Astrocyte of the spinal cord (primary cell): ENCODE measurements around the gene SOX3.
A peak's percentile ranks its signal among the peaks of the same experiment; 100 is the strongest.

Experiments used
- DNase-seq: peaks from one replicate; pipeline ENCODE4 v3.0.0; 2011; ENCODE audit warnings: low read depth, low spot score
- H3K4me3 ChIP-seq: 2 replicates; pipeline ENCODE4 v1.5.1; 2011; ENCODE audit warnings: low read depth, mild to moderate bottlenecking, low read length, moderate library complexity
- in situ Hi-C: cut with HindIII; loops from 2 replicates; pipeline ENCODE4 v1.10.0; 2017; ENCODE audit warnings: low sequenced_read_pairs
- TF ChIP-seq, protein P1 (sequence below): IDR thresholded peaks from 2 replicates; pipeline ENCODE4 v1.5.1; 2012; ENCODE audit warnings: low read depth, mild to moderate bottlenecking, low read length, inconsistent platforms

The SOX3 gene

GRCh38 chrX:140507223-140507981 is 2.5 kb upstream of the SOX3 start:
- no peak overlapping the region for H3K4me3 ChIP-seq
- no peak for DNase-seq
- in situ Hi-C loops, result no loop called here
- TF ChIP-seq, protein P1, sequence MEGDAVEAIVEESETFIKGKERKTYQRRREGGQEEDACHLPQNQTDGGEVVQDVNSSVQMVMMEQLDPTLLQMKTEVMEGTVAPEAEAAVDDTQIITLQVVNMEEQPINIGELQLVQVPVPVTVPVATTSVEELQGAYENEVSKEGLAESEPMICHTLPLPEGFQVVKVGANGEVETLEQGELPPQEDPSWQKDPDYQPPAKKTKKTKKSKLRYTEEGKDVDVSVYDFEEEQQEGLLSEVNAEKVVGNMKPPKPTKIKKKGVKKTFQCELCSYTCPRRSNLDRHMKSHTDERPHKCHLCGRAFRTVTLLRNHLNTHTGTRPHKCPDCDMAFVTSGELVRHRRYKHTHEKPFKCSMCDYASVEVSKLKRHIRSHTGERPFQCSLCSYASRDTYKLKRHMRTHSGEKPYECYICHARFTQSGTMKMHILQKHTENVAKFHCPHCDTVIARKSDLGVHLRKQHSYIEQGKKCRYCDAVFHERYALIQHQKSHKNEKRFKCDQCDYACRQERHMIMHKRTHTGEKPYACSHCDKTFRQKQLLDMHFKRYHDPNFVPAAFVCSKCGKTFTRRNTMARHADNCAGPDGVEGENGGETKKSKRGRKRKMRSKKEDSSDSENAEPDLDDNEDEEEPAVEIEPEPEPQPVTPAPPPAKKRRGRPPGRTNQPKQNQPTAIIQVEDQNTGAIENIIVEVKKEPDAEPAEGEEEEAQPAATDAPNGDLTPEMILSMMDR, result no peak

GRCh38 chrX:140505421-140506337 is 810 bp upstream of the SOX3 start:
- TF ChIP-seq, protein P1, result no peak
- H3K4me3 ChIP-seq, result no peak overlapping the region
- in situ Hi-C loops, result no loop called here
- no peak for DNase-seq

DNA sequence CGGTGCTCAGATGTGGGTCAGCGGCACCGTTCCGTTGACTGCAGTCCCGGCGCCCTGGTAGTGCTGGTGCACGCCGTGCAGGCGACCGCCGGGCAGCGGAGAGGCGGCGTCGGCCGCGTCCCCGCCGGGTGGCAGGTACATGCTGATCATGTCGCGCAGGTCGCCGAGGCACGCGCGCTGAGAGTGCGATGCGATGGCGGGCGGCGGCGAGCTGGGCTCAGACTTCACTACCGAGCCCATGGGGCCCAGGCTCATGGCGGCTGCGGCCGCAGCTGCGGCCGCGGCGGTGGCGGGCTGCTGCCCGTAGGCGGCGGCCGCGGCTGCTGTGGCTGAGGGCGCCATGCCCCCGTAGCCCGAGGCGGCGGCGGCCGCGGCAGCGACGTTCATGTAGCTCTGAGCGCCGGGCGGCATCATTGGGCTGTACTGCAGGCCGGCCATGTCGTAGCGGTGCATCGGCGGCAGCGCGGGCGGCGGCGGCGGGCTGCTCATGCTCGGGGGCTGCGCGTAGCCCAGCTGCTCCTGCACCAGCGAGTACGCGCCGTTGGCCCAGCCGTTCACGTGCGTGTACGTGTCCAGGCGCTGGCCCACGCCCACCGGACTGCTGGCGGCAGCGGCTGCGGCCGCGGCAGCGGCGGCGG is 1.0 kb downstream of the SOX3 start:
- in situ Hi-C loops, result no loop called here
- TF ChIP-seq, protein P1, result no peak
- DNase-seq, result peak; percentile 10
- peak overlapping the region; percentile 12 for H3K4me3 ChIP-seq

DNA sequence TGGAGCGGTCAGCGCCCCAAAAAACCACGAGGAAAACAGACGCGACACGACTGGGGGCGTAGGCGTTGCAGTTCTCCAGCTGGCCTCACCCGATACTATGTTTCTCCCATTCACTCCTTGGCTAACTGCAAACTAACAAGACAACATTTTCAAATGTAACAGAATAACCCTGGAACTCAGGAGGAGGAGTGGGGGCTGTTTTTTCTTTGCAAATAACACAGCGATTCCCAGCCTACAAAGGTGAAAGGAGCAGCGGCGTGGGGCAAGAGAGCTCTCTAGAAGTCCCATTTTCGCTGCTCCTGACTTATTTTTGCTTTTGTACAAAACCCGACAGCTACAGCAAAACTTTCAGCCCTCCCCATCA is 1.6 kb downstream of the SOX3 start:
- TF ChIP-seq, protein P1, result no peak
- in situ Hi-C loops, result no loop called here

DNA sequence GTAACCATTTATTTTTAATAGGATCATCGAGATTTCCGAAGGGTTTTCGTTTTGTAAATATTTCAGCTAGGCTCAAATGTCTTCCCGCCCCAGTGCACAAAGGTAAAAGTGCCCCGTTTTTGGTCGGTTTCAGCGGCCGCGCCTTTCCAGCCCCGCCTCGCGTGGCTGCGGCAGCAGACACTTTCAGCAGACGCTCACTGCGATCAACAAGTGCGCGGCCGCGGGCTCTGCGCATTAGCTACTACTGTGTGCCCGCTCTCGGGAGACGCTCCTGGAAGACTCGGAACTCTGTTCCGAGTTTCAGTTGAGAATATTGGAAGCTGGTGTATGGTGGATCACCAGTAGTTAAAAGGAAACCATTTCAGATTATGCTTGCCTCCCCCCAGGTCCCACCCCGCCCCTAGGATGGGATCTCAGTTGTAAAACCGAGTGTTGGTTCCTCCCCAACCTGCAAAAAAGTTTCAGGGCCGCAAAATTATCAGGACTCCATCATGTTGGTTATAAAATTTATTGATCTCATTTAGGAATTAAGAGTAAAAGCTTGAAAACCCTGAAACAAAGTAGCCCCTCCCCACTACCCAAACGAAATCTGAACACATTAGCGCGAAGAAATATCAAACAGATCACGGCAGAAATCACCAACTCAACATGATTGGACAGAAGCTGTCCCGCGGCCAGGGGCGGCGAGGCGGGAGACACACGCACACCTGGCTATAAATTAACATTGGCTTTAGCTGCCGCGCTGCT is 2.2 kb downstream of the SOX3 start:
- TF ChIP-seq, protein P1, result no peak
- peak overlapping the region; percentile 12 for H3K4me3 ChIP-seq
- in situ Hi-C loops, result no loop called here
- DNase-seq, result peak; percentile 1

More for the DNA sequence above, 1.6 kb downstream of the SOX3 start:
- peak overlapping the region; percentile 12 for H3K4me3 ChIP-seq
- peak; percentile 5 for DNase-seq
